Measurements from ENCODE around the gene DUOX1.

DUOX1 gene

DNA sequence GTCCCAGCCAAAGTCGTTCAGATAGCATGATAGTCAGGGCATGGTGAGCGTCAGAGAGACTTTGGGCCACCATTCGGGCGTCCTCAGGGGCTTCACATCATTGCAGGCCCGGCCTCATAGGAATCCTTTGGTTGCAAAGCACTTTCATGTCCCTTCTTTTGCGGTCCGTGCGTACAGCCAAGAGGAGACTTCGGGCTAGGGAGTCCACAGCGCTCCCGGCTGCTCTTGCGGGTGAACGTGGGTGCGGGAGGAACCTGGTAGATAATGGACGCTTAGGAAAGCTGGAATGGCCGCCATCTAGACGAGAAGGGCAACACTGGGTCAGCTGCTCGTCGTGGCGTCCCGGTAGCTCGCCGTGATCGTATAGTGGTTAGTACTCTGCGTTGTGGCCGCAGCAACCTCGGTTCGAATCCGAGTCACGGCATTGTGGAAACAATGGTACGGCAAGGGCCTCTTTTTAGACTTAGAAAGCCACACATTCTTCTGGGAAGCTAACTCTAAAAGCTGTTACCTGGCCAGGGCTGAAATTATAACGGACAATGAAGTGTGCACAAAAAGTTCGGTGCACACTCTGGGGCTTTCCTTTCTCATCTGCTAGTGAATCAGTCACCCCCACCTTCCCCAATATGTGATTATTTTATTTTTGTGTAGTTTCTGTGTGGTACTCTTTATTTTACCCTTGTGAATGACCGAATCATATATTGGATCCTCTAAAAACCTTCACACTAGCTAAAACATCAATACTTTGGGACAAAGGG, 71.2 kb downstream of the DUOX1 start:
- Histone ChIP-seq H3K9ac (ENCODE audit: low read depth in 1 of 2, low read length in 2 of 2) (peak overlapping the region; percentile 91 to 96), H3K36me3 (ENCODE audit: control insufficient read depth in 2 of 2, insufficient read depth in 2 of 2, low read length in 2 of 2) (no peaks in the 10 kb centered on the region)

DNA sequence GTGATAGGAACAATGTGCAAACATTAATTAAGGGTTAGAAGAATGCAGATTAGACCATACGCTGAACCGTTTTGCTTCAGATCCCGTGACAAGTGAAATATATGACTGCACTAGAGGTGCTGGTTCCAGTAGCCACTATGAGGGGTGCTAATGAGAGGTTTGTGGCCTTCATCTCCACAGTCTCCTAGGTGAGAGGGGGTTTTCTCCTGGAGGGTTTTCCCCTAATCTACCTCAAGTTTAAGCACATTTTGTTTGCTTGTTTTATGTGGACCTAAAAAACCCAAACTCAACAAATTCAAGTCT, 71.7 kb downstream of the DUOX1 start:
- H3K4me1 ChIP-seq (ENCODE audit: control insufficient read depth in 2 of 2, insufficient read depth in 2 of 2, low read length in 2 of 2): peaks cover 10 to 12% of the 10 kb centered on the region in 2 donors
- H3K9me3 ChIP-seq (ENCODE audit: control insufficient read depth in 2 of 2, low read length in 2 of 2): no peaks in the 10 kb centered on the region
- no peaks in the 10 kb centered on the region for H3K27me3 ChIP-seq (ENCODE audit: control insufficient read depth in 2 of 2, insufficient read depth in 2 of 2, low read length in 2 of 2)
- H3K27ac ChIP-seq (ENCODE audit: low read depth in 2 of 2, low read length in 2 of 2): peak overlapping the region; percentile 99 to 100
- no peaks in the 10 kb centered on the region for H3K36me3 ChIP-seq (ENCODE audit: control insufficient read depth in 2 of 2, insufficient read depth in 2 of 2, low read length in 2 of 2)
- H3K9ac ChIP-seq (ENCODE audit: low read depth in 1 of 2, low read length in 2 of 2): peak overlapping the region in 1 of 2 donors; percentile 91
- peak overlapping the region; percentile 87 to 97 for H3K4me3 ChIP-seq (ENCODE audit: low read length in 2 of 2)

More for the DNA sequence above, 71.2 kb downstream of the DUOX1 start:
- no peaks in the 10 kb centered on the region for H3K9me3 ChIP-seq (ENCODE audit: control insufficient read depth in 2 of 2, low read length in 2 of 2)
- peaks cover 10 to 12% of the 10 kb centered on the region in 2 donors for H3K4me1 ChIP-seq (ENCODE audit: control insufficient read depth in 2 of 2, insufficient read depth in 2 of 2, low read length in 2 of 2)
- H3K4me3 ChIP-seq (ENCODE audit: low read length in 2 of 2): peak overlapping the region; percentile 87 to 97
- peak overlapping the region; percentile 99 to 100 for H3K27ac ChIP-seq (ENCODE audit: low read depth in 2 of 2, low read length in 2 of 2)
- H3K27me3 ChIP-seq (ENCODE audit: control insufficient read depth in 2 of 2, insufficient read depth in 2 of 2, low read length in 2 of 2): no peaks in the 10 kb centered on the region

DNA sequence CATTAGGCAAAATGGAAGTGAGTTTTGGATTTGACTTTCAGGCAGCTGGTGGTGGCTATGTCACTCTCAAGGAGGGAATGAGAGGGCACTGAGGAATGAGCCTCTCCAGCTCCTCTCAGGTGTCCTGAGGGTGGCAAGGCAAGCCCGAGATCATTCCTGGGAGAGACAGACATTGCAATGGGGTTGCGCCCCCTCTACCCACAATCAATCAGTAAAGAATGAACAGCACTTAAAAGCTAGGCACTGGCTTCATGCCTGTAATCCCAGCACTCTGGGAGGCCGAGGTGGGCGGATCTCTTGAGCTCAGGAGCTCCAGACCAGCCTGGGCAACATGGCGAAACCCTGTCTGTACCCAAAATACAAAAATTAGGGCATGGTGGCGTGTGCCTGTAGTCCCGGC, 72.1 kb downstream of the DUOX1 start:
- Histone ChIP-seq H3K9ac (ENCODE audit: low read depth in 1 of 2, low read length in 2 of 2) (no peak overlapping the region), H3K9me3 (ENCODE audit: control insufficient read depth in 2 of 2, low read length in 2 of 2) (no peaks in the 10 kb centered on the region), H3K4me3 (ENCODE audit: low read length in 2 of 2) (no peak overlapping the region), H3K4me1 (ENCODE audit: control insufficient read depth in 2 of 2, insufficient read depth in 2 of 2, low read length in 2 of 2) (peaks cover 10 to 12% of the 10 kb centered on the region in 2 donors), H3K27me3 (ENCODE audit: control insufficient read depth in 2 of 2, insufficient read depth in 2 of 2, low read length in 2 of 2) (no peaks in the 10 kb centered on the region), H3K36me3 (ENCODE audit: control insufficient read depth in 2 of 2, insufficient read depth in 2 of 2, low read length in 2 of 2) (no peaks in the 10 kb centered on the region), H3K27ac (ENCODE audit: low read depth in 2 of 2, low read length in 2 of 2) (no peak overlapping the region)

DNA sequence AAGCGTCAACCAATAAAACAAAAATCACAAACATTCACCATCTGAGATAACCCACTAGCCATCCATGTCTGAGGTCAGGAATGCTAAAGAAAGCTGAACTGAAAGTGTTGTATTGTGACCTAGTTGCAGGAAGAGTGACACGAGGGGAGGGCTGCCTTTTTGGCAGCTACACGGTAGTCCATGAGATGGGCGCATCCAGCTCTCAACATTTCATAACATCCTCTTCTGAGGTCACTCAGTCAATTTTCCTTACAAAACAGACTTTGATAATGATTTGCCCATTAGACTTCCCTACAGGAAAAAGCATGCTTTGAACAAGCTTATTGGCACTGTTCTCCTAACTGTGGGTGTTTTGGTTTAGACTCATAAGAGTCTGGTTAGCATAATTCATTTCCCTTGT, 73.4 kb downstream of the DUOX1 start:
- Histone ChIP-seq H3K36me3 (ENCODE audit: control insufficient read depth in 2 of 2, insufficient read depth in 2 of 2, low read length in 2 of 2) (no peaks in the 10 kb centered on the region), H3K27me3 (ENCODE audit: control insufficient read depth in 2 of 2, insufficient read depth in 2 of 2, low read length in 2 of 2) (peaks cover 0 to 1% of the 10 kb centered on the region in 2 donors), H3K9me3 (ENCODE audit: control insufficient read depth in 2 of 2, low read length in 2 of 2) (no peaks in the 10 kb centered on the region), H3K27ac (ENCODE audit: low read depth in 2 of 2, low read length in 2 of 2) (no peak overlapping the region), H3K4me1 (ENCODE audit: control insufficient read depth in 2 of 2, insufficient read depth in 2 of 2, low read length in 2 of 2) (peaks cover 10 to 12% of the 10 kb centered on the region in 2 donors), H3K9ac (ENCODE audit: low read depth in 1 of 2, low read length in 2 of 2) (no peak overlapping the region), H3K4me3 (ENCODE audit: low read length in 2 of 2) (no peak overlapping the region)

DNA sequence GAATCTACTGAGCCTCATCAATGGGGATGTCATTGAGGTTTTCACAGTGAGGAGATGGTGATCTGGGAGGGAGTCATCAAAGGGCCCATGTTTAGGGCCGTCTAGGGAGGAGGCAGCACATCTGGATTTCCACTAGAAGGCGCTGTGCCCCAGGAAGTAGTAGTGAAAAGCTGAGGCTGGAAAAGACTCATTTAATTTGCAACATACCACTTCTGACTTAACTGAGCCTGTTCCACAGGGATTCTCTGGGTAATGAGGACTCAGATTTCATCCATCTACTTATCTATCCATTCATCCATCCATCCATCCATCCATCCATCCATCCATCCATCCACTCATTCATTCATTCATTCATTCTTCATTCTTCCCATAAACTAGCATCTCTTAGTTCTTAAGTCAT, 75.4 kb downstream of the DUOX1 start:
- Histone ChIP-seq H3K4me3 (ENCODE audit: low read length in 2 of 2) (no peak overlapping the region), H3K27me3 (ENCODE audit: control insufficient read depth in 2 of 2, insufficient read depth in 2 of 2, low read length in 2 of 2) (peaks cover 0 to 2% of the 10 kb centered on the region in 2 donors)

DNA sequence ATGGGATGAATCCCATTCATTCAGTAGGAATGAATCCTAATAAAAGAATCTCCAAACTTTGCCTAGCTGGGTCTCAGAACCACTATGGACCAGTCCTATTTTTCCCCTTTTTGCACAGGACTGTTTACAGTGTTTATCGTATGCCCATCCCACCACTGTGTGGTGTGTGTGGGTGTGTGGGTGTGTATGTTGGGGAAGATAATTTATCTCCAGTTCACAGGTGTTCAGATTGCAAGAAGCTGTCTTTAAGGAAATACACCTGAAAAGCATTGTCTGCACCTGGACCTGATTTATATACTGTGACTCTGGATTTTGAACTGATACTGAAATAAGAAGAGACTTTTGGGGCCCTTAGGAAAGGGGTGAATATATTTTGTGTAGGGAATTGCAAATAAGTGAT, 82.7 kb downstream of the DUOX1 start:
- Histone ChIP-seq H3K27ac (ENCODE audit: low read depth in 2 of 2, low read length in 2 of 2) (no peak overlapping the region), H3K4me1 (ENCODE audit: control insufficient read depth in 2 of 2, insufficient read depth in 2 of 2, low read length in 2 of 2) (no peaks in the 10 kb centered on the region), H3K9ac (ENCODE audit: low read depth in 1 of 2, low read length in 2 of 2) (no peak overlapping the region), H3K36me3 (ENCODE audit: control insufficient read depth in 2 of 2, insufficient read depth in 2 of 2, low read length in 2 of 2) (no peaks in the 10 kb centered on the region), H3K9me3 (ENCODE audit: control insufficient read depth in 2 of 2, low read length in 2 of 2) (no peaks in the 10 kb centered on the region), H3K4me3 (ENCODE audit: low read length in 2 of 2) (no peak overlapping the region), H3K27me3 (ENCODE audit: control insufficient read depth in 2 of 2, insufficient read depth in 2 of 2, low read length in 2 of 2) (peaks cover 0 to 2% of the 10 kb centered on the region in 2 donors)

More for the DNA sequence above, 75.4 kb downstream of the DUOX1 start:
- Histone ChIP-seq H3K9me3 (ENCODE audit: control insufficient read depth in 2 of 2, low read length in 2 of 2) (no peaks in the 10 kb centered on the region), H3K27ac (ENCODE audit: low read depth in 2 of 2, low read length in 2 of 2) (no peak overlapping the region), H3K36me3 (ENCODE audit: control insufficient read depth in 2 of 2, insufficient read depth in 2 of 2, low read length in 2 of 2) (no peaks in the 10 kb centered on the region), H3K9ac (ENCODE audit: low read depth in 1 of 2, low read length in 2 of 2) (no peak overlapping the region), H3K4me1 (ENCODE audit: control insufficient read depth in 2 of 2, insufficient read depth in 2 of 2, low read length in 2 of 2) (peaks cover 4 to 5% of the 10 kb centered on the region in 2 donors)

All from mucosa of rectum (tissue), 2 donors.